ENCODE measurements around the gene SCEL. TPM values are rescaled to one million over a fixed set of nuclear protein-coding genes. Genes with fewer than 3 reads are reported as not detected.

SCEL gene
- total RNA-seq, 2 experiments from 2014 or later, result not detected

GRCh38 chr13:77579959-77580358 is 44.5 kb downstream of the SCEL start:
- POLR2A ChIA-PET, result no interaction called here
- Histone ChIP-seq H3K36me3 (ENCODE audit: insufficient read depth, low read length) (no peaks in the 10 kb centered on the region), H3K27ac (ENCODE audit: low read depth in 1 of 2, low read length in 2 of 2) (no peak overlapping the region), H3K9me3 (ENCODE audit: control insufficient read depth in 1 of 2, insufficient read depth in 1 of 2, low read length in 2 of 2) (no peaks in the 10 kb centered on the region), H3K4me3 (ENCODE audit: low read length) (no peak overlapping the region), H3K27me3 (ENCODE audit: control insufficient read depth in 1 of 2, insufficient read depth in 2 of 2, low read length in 2 of 2) (peaks cover 0 to 10% of the 10 kb centered on the region in 2 experiments), H3K4me1 (ENCODE audit: insufficient read depth, low read length) (no peaks in the 10 kb centered on the region)
- no peak for DNase-seq
- CTCF ChIA-PET, result no interaction called here
- Mint-ChIP-seq H3K4me3 (no peak overlapping the region), H3K27ac (no peak overlapping the region), H3K4me1 (ENCODE audit: low read depth) (no peaks in the 10 kb centered on the region), H3K36me3 (ENCODE audit: low read depth) (no peaks in the 10 kb centered on the region), H3K9me3 (no peaks in the 10 kb centered on the region), H3K27me3 (peaks cover 45% of the 10 kb centered on the region)
- ATAC-seq (ENCODE audit: poor library complexity), result no peak
- no peak for TF ChIP-seq CTCF (IDR thresholded peaks at IDR 0.05)
- intact Hi-C loops (cut with DNase I, micrococcal nuclease), result loop anchor here in 1 of 2 experiments (10.0 kb wide), 1 partner anchor 1395 kb away; no protein-coding TSS in a partner anchor

- ChIA-PET POLR2A (no interaction called here), CTCF (no interaction called here)
- Histone ChIP-seq H3K4me3 (ENCODE audit: low read length) (no peak overlapping the region), H3K36me3 (ENCODE audit: insufficient read depth, low read length) (no peaks in the 10 kb centered on the region), H3K4me1 (ENCODE audit: insufficient read depth, low read length) (no peaks in the 10 kb centered on the region), H3K27ac (ENCODE audit: low read depth in 1 of 2, low read length in 2 of 2) (no peak overlapping the region), H3K27me3 (ENCODE audit: control insufficient read depth in 1 of 2, insufficient read depth in 2 of 2, low read length in 2 of 2) (peaks cover 0 to 10% of the 10 kb centered on the region in 2 experiments), H3K9me3 (ENCODE audit: control insufficient read depth in 1 of 2, insufficient read depth in 1 of 2, low read length in 2 of 2) (no peaks in the 10 kb centered on the region)
- no peak for TF ChIP-seq CTCF (IDR thresholded peaks at IDR 0.05)
- Mint-ChIP-seq H3K27me3 (peaks cover 41% of the 10 kb centered on the region), H3K4me1 (ENCODE audit: low read depth) (no peaks in the 10 kb centered on the region), H3K4me3 (no peak overlapping the region), H3K27ac (no peak overlapping the region), H3K36me3 (ENCODE audit: low read depth) (no peaks in the 10 kb centered on the region), H3K9me3 (no peaks in the 10 kb centered on the region)
- intact Hi-C loops (cut with DNase I, micrococcal nuclease), result loop anchor here in 1 of 2 experiments (10.0 kb wide), 1 partner anchor 1394 kb away; no protein-coding TSS in a partner anchor
- no peak for DNase-seq
- no peak for ATAC-seq (ENCODE audit: poor library complexity)
Observed at GRCh38 chr13:77580748-77581147, 45.2 kb downstream of the SCEL start.

GRCh38 chr13:77583581-77583980 is 48.1 kb downstream of the SCEL start:
- ATAC-seq (ENCODE audit: poor library complexity), result no peak
- intact Hi-C loops (cut with DNase I, micrococcal nuclease), result loop anchor here in 1 of 2 experiments (10.0 kb wide), 1 partner anchor 1391 kb away; no protein-coding TSS in a partner anchor
- TF ChIP-seq CTCF (IDR thresholded peaks at IDR 0.05), result no peak
- peaks cover 0 to under 1% of the 10 kb centered on the region in 2 experiments for H3K27me3 ChIP-seq (ENCODE audit: control insufficient read depth in 1 of 2, insufficient read depth in 2 of 2, low read length in 2 of 2)
- H3K9me3 ChIP-seq (ENCODE audit: control insufficient read depth in 1 of 2, insufficient read depth in 1 of 2, low read length in 2 of 2), result no peaks in the 10 kb centered on the region
- POLR2A ChIA-PET, result no interaction called here
- peaks cover 16% of the 10 kb centered on the region for H3K27me3 Mint-ChIP-seq
- no peak for DNase-seq
- no peak overlapping the region for H3K27ac ChIP-seq (ENCODE audit: low read depth in 1 of 2, low read length in 2 of 2)
- no peak overlapping the region for H3K4me3 Mint-ChIP-seq
- no peak overlapping the region for H3K4me3 ChIP-seq (ENCODE audit: low read length)
- CTCF ChIA-PET, result no interaction called here
- H3K27ac Mint-ChIP-seq, result no peak overlapping the region
- no peaks in the 10 kb centered on the region for H3K4me1 Mint-ChIP-seq (ENCODE audit: low read depth)
- H3K36me3 Mint-ChIP-seq (ENCODE audit: low read depth), result no peaks in the 10 kb centered on the region
- H3K9me3 Mint-ChIP-seq, result no peaks in the 10 kb centered on the region
- H3K36me3 ChIP-seq (ENCODE audit: insufficient read depth, low read length), result no peaks in the 10 kb centered on the region
- no peaks in the 10 kb centered on the region for H3K4me1 ChIP-seq (ENCODE audit: insufficient read depth, low read length)

All from CD4-positive, alpha-beta T cell (primary cell).